ENCODE data around the gene ANKRD11.

ANKRD11 gene

GRCh38 chr16:89410794-89411309 is 79.5 kb downstream of the ANKRD11 start:
- Histone ChIP-seq H3K4me1 (ENCODE audit: control insufficient read depth, insufficient read depth, low read length, poor library complexity, severe bottlenecking) (peaks cover 75% of the 10 kb centered on the region), H3K27ac (ENCODE audit: insufficient read depth, low read length, poor library complexity, severe bottlenecking) (peak overlapping the region; percentile 48), H3K9me3 (ENCODE audit: control insufficient read depth, low read length) (no peaks in the 10 kb centered on the region), H3K27me3 (replicated peaks; ENCODE audit: control insufficient read depth, insufficient read depth, low read length, poor library complexity, severe bottlenecking) (no peaks in the 10 kb centered on the region), H3K4me3 (ENCODE audit: insufficient read depth, low read depth, low read length, poor library complexity, severe bottlenecking) (no peak overlapping the region), H3K36me3 (ENCODE audit: control insufficient read depth, insufficient read depth, low read length) (no peaks in the 10 kb centered on the region)
- no peak for DNase-seq

- H3K27ac ChIP-seq (ENCODE audit: insufficient read depth, low read length, poor library complexity, severe bottlenecking) = peak overlapping the region; percentile 48
- H3K4me3 ChIP-seq (ENCODE audit: insufficient read depth, low read depth, low read length, poor library complexity, severe bottlenecking) = no peak overlapping the region
- no peak for DNase-seq
- no peaks in the 10 kb centered on the region for H3K9me3 ChIP-seq (ENCODE audit: control insufficient read depth, low read length)
- H3K27me3 ChIP-seq (replicated peaks; ENCODE audit: control insufficient read depth, insufficient read depth, low read length, poor library complexity, severe bottlenecking) = no peaks in the 10 kb centered on the region
- no peaks in the 10 kb centered on the region for H3K36me3 ChIP-seq (ENCODE audit: control insufficient read depth, insufficient read depth, low read length)
- H3K4me1 ChIP-seq (ENCODE audit: control insufficient read depth, insufficient read depth, low read length, poor library complexity, severe bottlenecking) = peaks cover 81% of the 10 kb centered on the region
Observed at GRCh38 chr16:89410322-89410721, 80.0 kb downstream of the ANKRD11 start.

GRCh38 chr16:89409161-89409711 is 81.1 kb downstream of the ANKRD11 start:
- no peaks in the 10 kb centered on the region for H3K36me3 ChIP-seq (ENCODE audit: control insufficient read depth, insufficient read depth, low read length)
- peak overlapping the region; percentile 79 for H3K27ac ChIP-seq (ENCODE audit: insufficient read depth, low read length, poor library complexity, severe bottlenecking)
- peak overlapping the region; percentile 9 for H3K4me3 ChIP-seq (ENCODE audit: insufficient read depth, low read depth, low read length, poor library complexity, severe bottlenecking)
- peaks cover 86% of the 10 kb centered on the region for H3K4me1 ChIP-seq (ENCODE audit: control insufficient read depth, insufficient read depth, low read length, poor library complexity, severe bottlenecking)
- no peaks in the 10 kb centered on the region for H3K27me3 ChIP-seq (replicated peaks; ENCODE audit: control insufficient read depth, insufficient read depth, low read length, poor library complexity, severe bottlenecking)
- H3K9me3 ChIP-seq (ENCODE audit: control insufficient read depth, low read length) = no peaks in the 10 kb centered on the region
- peak; percentile 71 to 87 (median 81) for DNase-seq

GRCh38 chr16:89408315-89408714 is 82.0 kb downstream of the ANKRD11 start:
- no peaks in the 10 kb centered on the region for H3K36me3 ChIP-seq (ENCODE audit: control insufficient read depth, insufficient read depth, low read length)
- DNase-seq = no peak
- no peak overlapping the region for H3K4me3 ChIP-seq (ENCODE audit: insufficient read depth, low read depth, low read length, poor library complexity, severe bottlenecking)
- H3K9me3 ChIP-seq (ENCODE audit: control insufficient read depth, low read length) = no peaks in the 10 kb centered on the region
- H3K27ac ChIP-seq (ENCODE audit: insufficient read depth, low read length, poor library complexity, severe bottlenecking) = peak overlapping the region; percentile 79
- no peaks in the 10 kb centered on the region for H3K27me3 ChIP-seq (replicated peaks; ENCODE audit: control insufficient read depth, insufficient read depth, low read length, poor library complexity, severe bottlenecking)
- peaks cover 82% of the 10 kb centered on the region for H3K4me1 ChIP-seq (ENCODE audit: control insufficient read depth, insufficient read depth, low read length, poor library complexity, severe bottlenecking)

GRCh38 chr16:89407925-89408300 is 82.4 kb downstream of the ANKRD11 start:
- Histone ChIP-seq H3K36me3 (ENCODE audit: control insufficient read depth, insufficient read depth, low read length) (no peaks in the 10 kb centered on the region), H3K27ac (ENCODE audit: insufficient read depth, low read length, poor library complexity, severe bottlenecking) (peak overlapping the region; percentile 79), H3K9me3 (ENCODE audit: control insufficient read depth, low read length) (no peaks in the 10 kb centered on the region), H3K4me1 (ENCODE audit: control insufficient read depth, insufficient read depth, low read length, poor library complexity, severe bottlenecking) (peaks cover 84% of the 10 kb centered on the region), H3K27me3 (replicated peaks; ENCODE audit: control insufficient read depth, insufficient read depth, low read length, poor library complexity, severe bottlenecking) (no peaks in the 10 kb centered on the region), H3K4me3 (ENCODE audit: insufficient read depth, low read depth, low read length, poor library complexity, severe bottlenecking) (no peak overlapping the region)
- no peak for DNase-seq

GRCh38 chr16:89407282-89407924 is 83.0 kb downstream of the ANKRD11 start:
- Histone ChIP-seq H3K4me1 (ENCODE audit: control insufficient read depth, insufficient read depth, low read length, poor library complexity, severe bottlenecking) (peaks cover 89% of the 10 kb centered on the region), H3K27ac (ENCODE audit: insufficient read depth, low read length, poor library complexity, severe bottlenecking) (peak overlapping the region; percentile 79), H3K27me3 (replicated peaks; ENCODE audit: control insufficient read depth, insufficient read depth, low read length, poor library complexity, severe bottlenecking) (no peaks in the 10 kb centered on the region), H3K4me3 (ENCODE audit: insufficient read depth, low read depth, low read length, poor library complexity, severe bottlenecking) (no peak overlapping the region), H3K9me3 (ENCODE audit: control insufficient read depth, low read length) (no peaks in the 10 kb centered on the region), H3K36me3 (ENCODE audit: control insufficient read depth, insufficient read depth, low read length) (no peaks in the 10 kb centered on the region)
- DNase-seq = no peak

- peaks cover 81% of the 10 kb centered on the region for H3K4me1 ChIP-seq (ENCODE audit: control insufficient read depth, insufficient read depth, low read length, poor library complexity, severe bottlenecking)
- no peaks in the 10 kb centered on the region for H3K36me3 ChIP-seq (ENCODE audit: control insufficient read depth, insufficient read depth, low read length)
- H3K27ac ChIP-seq (ENCODE audit: insufficient read depth, low read length, poor library complexity, severe bottlenecking) = peak overlapping the region; percentile 79
- no peak for DNase-seq
- no peaks in the 10 kb centered on the region for H3K9me3 ChIP-seq (ENCODE audit: control insufficient read depth, low read length)
- no peaks in the 10 kb centered on the region for H3K27me3 ChIP-seq (replicated peaks; ENCODE audit: control insufficient read depth, insufficient read depth, low read length, poor library complexity, severe bottlenecking)
- no peak overlapping the region for H3K4me3 ChIP-seq (ENCODE audit: insufficient read depth, low read depth, low read length, poor library complexity, severe bottlenecking)
Observed at GRCh38 chr16:89406277-89406888, 84.0 kb downstream of the ANKRD11 start.

GRCh38 chr16:89404561-89404960 is 85.8 kb downstream of the ANKRD11 start:
- H3K9me3 ChIP-seq (ENCODE audit: control insufficient read depth, low read length) = no peaks in the 10 kb centered on the region
- no peak overlapping the region for H3K27ac ChIP-seq (ENCODE audit: insufficient read depth, low read length, poor library complexity, severe bottlenecking)
- no peak for DNase-seq
- no peaks in the 10 kb centered on the region for H3K27me3 ChIP-seq (replicated peaks; ENCODE audit: control insufficient read depth, insufficient read depth, low read length, poor library complexity, severe bottlenecking)
- no peaks in the 10 kb centered on the region for H3K36me3 ChIP-seq (ENCODE audit: control insufficient read depth, insufficient read depth, low read length)
- peaks cover 64% of the 10 kb centered on the region for H3K4me1 ChIP-seq (ENCODE audit: control insufficient read depth, insufficient read depth, low read length, poor library complexity, severe bottlenecking)
- no peak overlapping the region for H3K4me3 ChIP-seq (ENCODE audit: insufficient read depth, low read depth, low read length, poor library complexity, severe bottlenecking)

GRCh38 chr16:89402962-89403361 is 87.4 kb downstream of the ANKRD11 start:
- H3K36me3 ChIP-seq (ENCODE audit: control insufficient read depth, insufficient read depth, low read length) = no peaks in the 10 kb centered on the region
- H3K9me3 ChIP-seq (ENCODE audit: control insufficient read depth, low read length) = no peaks in the 10 kb centered on the region
- no peaks in the 10 kb centered on the region for H3K27me3 ChIP-seq (replicated peaks; ENCODE audit: control insufficient read depth, insufficient read depth, low read length, poor library complexity, severe bottlenecking)
- no peak for DNase-seq
- peak overlapping the region; percentile 15 for H3K27ac ChIP-seq (ENCODE audit: insufficient read depth, low read length, poor library complexity, severe bottlenecking)
- H3K4me3 ChIP-seq (ENCODE audit: insufficient read depth, low read depth, low read length, poor library complexity, severe bottlenecking) = no peak overlapping the region
- H3K4me1 ChIP-seq (ENCODE audit: control insufficient read depth, insufficient read depth, low read length, poor library complexity, severe bottlenecking) = peaks cover 56% of the 10 kb centered on the region

Data from effector memory CD4-positive, alpha-beta T cell (primary cell).